ENCODE data around the gene RPL21.

RPL21 gene

DNA sequence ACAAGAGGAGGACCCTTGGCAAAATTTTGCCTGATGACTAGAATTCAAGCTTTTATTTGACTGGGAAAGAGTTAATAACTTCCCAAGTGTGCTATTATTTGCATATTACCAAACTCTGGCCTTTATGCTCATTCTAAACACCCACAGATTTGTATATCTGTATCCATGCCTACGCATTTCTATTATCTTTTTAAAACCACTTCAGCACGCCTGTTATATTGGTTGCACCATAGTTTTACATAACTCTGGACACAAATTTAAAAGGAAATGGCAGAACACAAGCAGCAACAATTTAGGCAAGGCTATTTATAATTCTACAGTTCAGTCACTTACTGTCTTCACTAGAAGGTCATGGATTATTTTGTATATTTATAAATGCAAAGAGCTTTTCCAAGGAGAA, 15.6 kb downstream of the RPL21 start:
- H3K36me3 ChIP-seq (ENCODE audit: control insufficient read depth in 2 of 2, insufficient read depth in 1 of 2, low read length in 2 of 2): peaks cover 0 to 3% of the 10 kb centered on the region in 2 experiments; a peak in 1 of 3 replicates
- H3K4me1 ChIP-seq (ENCODE audit: control insufficient read depth, insufficient read depth, low read length): peaks cover 5% of the 10 kb centered on the region
- H3K9me3 ChIP-seq (ENCODE audit: control insufficient read depth, insufficient read depth, low read depth, low read length): no peaks in the 10 kb centered on the region
- ChIA-PET CTCF (interaction anchor here (0.8 to 1.1 kb wide), 2 partner anchors 27 to 321 kb away, joined by 3 read pairs; no protein-coding TSS in a partner anchor), POLR2A (no interaction called here)
- TF ChIP-seq ZNF10 (tag by site-specific recombination; IDR thresholded peaks at IDR 0.05) (no peak), ZBTB48 (tag by site-specific recombination; IDR thresholded peaks at IDR 0.05) (no peak), ZNF24 (tag by site-specific recombination; IDR thresholded peaks at IDR 0.05) (no peak), BCL6B (tag by site-specific recombination; IDR thresholded peaks at IDR 0.05) (no peak), ZNF311 (tag by site-specific recombination; IDR thresholded peaks at IDR 0.05; ENCODE audit: borderline replicate concordance) (no peak), ZNF248 (tag by site-specific recombination; IDR thresholded peaks at IDR 0.05) (no peak), ZNF501 (tag by site-specific recombination; IDR thresholded peaks at IDR 0.05) (no peak)
- H3K27ac ChIP-seq (ENCODE audit: extremely low read depth, low read depth, low read length): no peak overlapping the region
- H3K4me3 ChIP-seq (ENCODE audit: low read depth, low read length): no peak overlapping the region

DNA sequence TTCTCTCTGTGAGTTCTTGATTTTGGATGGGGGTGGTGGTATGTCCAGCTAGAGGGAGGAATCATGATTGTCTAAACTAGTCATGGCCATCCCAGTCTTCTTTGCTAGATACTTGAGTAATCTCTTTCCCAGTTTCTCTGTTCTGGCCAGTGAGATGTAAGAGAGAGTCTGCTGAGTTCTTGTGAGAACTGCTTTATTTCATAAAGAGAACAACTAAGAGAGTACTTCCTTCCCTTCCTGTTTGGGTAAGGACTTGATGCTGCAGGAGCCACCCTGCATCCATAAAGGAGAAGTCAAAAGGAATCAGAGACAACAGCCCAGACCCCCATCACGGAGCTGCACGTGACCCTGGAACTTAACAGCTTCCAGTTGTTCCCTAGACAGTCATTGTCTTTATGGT, 16.2 kb downstream of the RPL21 start:
- TF ChIP-seq ZBTB11 (tag by site-specific recombination; conservative IDR thresholded peaks at IDR 0.05; ENCODE audit: low read depth): no peak
- no peak for TF ChIP-seq ZNF10 (tag by site-specific recombination; IDR thresholded peaks at IDR 0.05)
- TF ChIP-seq KLF9 (tag by site-specific recombination; IDR thresholded peaks at IDR 0.05; ENCODE audit: low read depth): no peak
- TF ChIP-seq ZBTB8A (tag by site-specific recombination; IDR thresholded peaks at IDR 0.05): no peak
- TF ChIP-seq ZBTB20 (tag by site-specific recombination; IDR thresholded peaks at IDR 0.05): no peak
- no peak for TF ChIP-seq ZNF19 (tag by site-specific recombination; IDR thresholded peaks at IDR 0.05; ENCODE audit: low read depth)
- no peak for TF ChIP-seq ZIC2 (tag by site-specific recombination; IDR thresholded peaks at IDR 0.05)
- TF ChIP-seq ZNF843 (tag by site-specific recombination; IDR thresholded peaks at IDR 0.05): no peak
- no peak for TF ChIP-seq ZFP69B (tag by site-specific recombination; IDR thresholded peaks at IDR 0.05)
- no peak for TF ChIP-seq ZNF121 (tag by site-specific recombination; IDR thresholded peaks at IDR 0.05)
- TF ChIP-seq AEBP2 (tag by site-specific recombination; IDR thresholded peaks at IDR 0.05; ENCODE audit: borderline replicate concordance): no peak
- no peak for TF ChIP-seq ZNF146 (tag by site-specific recombination; IDR thresholded peaks at IDR 0.05)
- TF ChIP-seq, protein P1, sequence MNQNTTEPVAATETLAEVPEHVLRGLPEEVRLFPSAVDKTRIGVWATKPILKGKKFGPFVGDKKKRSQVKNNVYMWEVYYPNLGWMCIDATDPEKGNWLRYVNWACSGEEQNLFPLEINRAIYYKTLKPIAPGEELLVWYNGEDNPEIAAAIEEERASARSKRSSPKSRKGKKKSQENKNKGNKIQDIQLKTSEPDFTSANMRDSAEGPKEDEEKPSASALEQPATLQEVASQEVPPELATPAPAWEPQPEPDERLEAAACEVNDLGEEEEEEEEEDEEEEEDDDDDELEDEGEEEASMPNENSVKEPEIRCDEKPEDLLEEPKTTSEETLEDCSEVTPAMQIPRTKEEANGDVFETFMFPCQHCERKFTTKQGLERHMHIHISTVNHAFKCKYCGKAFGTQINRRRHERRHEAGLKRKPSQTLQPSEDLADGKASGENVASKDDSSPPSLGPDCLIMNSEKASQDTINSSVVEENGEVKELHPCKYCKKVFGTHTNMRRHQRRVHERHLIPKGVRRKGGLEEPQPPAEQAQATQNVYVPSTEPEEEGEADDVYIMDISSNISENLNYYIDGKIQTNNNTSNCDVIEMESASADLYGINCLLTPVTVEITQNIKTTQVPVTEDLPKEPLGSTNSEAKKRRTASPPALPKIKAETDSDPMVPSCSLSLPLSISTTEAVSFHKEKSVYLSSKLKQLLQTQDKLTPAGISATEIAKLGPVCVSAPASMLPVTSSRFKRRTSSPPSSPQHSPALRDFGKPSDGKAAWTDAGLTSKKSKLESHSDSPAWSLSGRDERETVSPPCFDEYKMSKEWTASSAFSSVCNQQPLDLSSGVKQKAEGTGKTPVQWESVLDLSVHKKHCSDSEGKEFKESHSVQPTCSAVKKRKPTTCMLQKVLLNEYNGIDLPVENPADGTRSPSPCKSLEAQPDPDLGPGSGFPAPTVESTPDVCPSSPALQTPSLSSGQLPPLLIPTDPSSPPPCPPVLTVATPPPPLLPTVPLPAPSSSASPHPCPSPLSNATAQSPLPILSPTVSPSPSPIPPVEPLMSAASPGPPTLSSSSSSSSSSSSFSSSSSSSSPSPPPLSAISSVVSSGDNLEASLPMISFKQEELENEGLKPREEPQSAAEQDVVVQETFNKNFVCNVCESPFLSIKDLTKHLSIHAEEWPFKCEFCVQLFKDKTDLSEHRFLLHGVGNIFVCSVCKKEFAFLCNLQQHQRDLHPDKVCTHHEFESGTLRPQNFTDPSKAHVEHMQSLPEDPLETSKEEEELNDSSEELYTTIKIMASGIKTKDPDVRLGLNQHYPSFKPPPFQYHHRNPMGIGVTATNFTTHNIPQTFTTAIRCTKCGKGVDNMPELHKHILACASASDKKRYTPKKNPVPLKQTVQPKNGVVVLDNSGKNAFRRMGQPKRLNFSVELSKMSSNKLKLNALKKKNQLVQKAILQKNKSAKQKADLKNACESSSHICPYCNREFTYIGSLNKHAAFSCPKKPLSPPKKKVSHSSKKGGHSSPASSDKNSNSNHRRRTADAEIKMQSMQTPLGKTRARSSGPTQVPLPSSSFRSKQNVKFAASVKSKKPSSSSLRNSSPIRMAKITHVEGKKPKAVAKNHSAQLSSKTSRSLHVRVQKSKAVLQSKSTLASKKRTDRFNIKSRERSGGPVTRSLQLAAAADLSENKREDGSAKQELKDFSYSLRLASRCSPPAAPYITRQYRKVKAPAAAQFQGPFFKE (tag by site-specific recombination; IDR thresholded peaks at IDR 0.05; ENCODE audit: borderline replicate concordance): no peak
- H3K4me1 ChIP-seq (ENCODE audit: control insufficient read depth, insufficient read depth, low read length): peaks cover 8% of the 10 kb centered on the region
- no peaks in the 10 kb centered on the region for H3K9me3 ChIP-seq (ENCODE audit: control insufficient read depth, insufficient read depth, low read depth, low read length)
- H3K27ac ChIP-seq (ENCODE audit: extremely low read depth, low read depth, low read length): no peak overlapping the region
- CTCF ChIA-PET: interaction anchor here (1.1 kb wide), 1 partner anchor 27 kb away, joined by 3 read pairs; no protein-coding TSS in a partner anchor
- no peak overlapping the region for H3K4me3 ChIP-seq (ENCODE audit: low read depth, low read length)
- H3K36me3 ChIP-seq (ENCODE audit: control insufficient read depth in 2 of 2, insufficient read depth in 1 of 2, low read length in 2 of 2): no peaks in the 10 kb centered on the region
- POLR2A ChIA-PET: no interaction called here
